Skeletal muscle satellite cell (primary cell): Measurements from ENCODE around the gene TIGD6.
A peak's percentile ranks its signal among the peaks of the same experiment; 100 is the strongest.

ENCODE experiments used
- H3K27me3 ChIP-seq: 2 replicates; pipeline ENCODE4 v1.7.0; 2013; ENCODE audit warnings: low read length; ENCODE audit not compliant: control insufficient read depth, insufficient read depth
- H3K36me3 ChIP-seq: 2 replicates; pipeline ENCODE4 v1.7.0; 2013; ENCODE audit warnings: mild to moderate bottlenecking, control low read depth, low read length; ENCODE audit not compliant: insufficient read depth
- H3K4me1 ChIP-seq: 2 replicates; pipeline ENCODE4 v1.7.0; 2013; ENCODE audit warnings: low read length; ENCODE audit not compliant: control insufficient read depth, insufficient read depth
- H3K4me2 ChIP-seq: 2 replicates; pipeline ENCODE4 v1.7.0; 2013; ENCODE audit warnings: mild to moderate bottlenecking, low read length
- H3K4me3 ChIP-seq: 2 replicates; pipeline ENCODE4 v1.7.0; 2013; ENCODE audit warnings: low read length
- H3K9ac ChIP-seq: 2 replicates; pipeline ENCODE4 v1.7.0; 2013; ENCODE audit warnings: mild to moderate bottlenecking, low read depth, low read length, moderate library complexity
- H3K9me3 ChIP-seq: replicated peaks from 2 replicates; pipeline ENCODE4 v1.7.0; 2013; ENCODE audit warnings: mild to moderate bottlenecking, control low read depth, low read length

Gene TIGD6

GRCh38 chr5:150015415-150015814 lies 15.0 kb upstream of the TIGD6 start:
- peaks cover 17% of the 10 kb centered on the region for H3K4me1 ChIP-seq
- H3K4me3 ChIP-seq, result no peak overlapping the region
- no peaks in the 10 kb centered on the region for H3K27me3 ChIP-seq
- no peak overlapping the region for H3K9ac ChIP-seq
- peaks cover 88% of the 10 kb centered on the region for H3K36me3 ChIP-seq
- no peak overlapping the region for H3K4me2 ChIP-seq
- H3K9me3 ChIP-seq, result peaks cover 13% of the 10 kb centered on the region

GRCh38 chr5:150014456-150014855 lies 14.0 kb upstream of the TIGD6 start:
- no peak overlapping the region for H3K9ac ChIP-seq
- H3K36me3 ChIP-seq, result peaks cover 88% of the 10 kb centered on the region
- no peaks in the 10 kb centered on the region for H3K27me3 ChIP-seq
- H3K4me2 ChIP-seq, result no peak overlapping the region
- peaks cover 13% of the 10 kb centered on the region for H3K9me3 ChIP-seq
- no peak overlapping the region for H3K4me3 ChIP-seq
- H3K4me1 ChIP-seq, result peaks cover 14% of the 10 kb centered on the region

GRCh38 chr5:150013931-150014330 lies 13.5 kb upstream of the TIGD6 start:
- Histone ChIP-seq H3K27me3 (no peaks in the 10 kb centered on the region), H3K4me3 (no peak overlapping the region), H3K36me3 (peaks cover 88% of the 10 kb centered on the region), H3K9me3 (peaks cover 13% of the 10 kb centered on the region), H3K4me2 (no peak overlapping the region), H3K4me1 (peaks cover 14% of the 10 kb centered on the region), H3K9ac (no peak overlapping the region)

- no peaks in the 10 kb centered on the region for H3K9me3 ChIP-seq
- no peak overlapping the region for H3K4me2 ChIP-seq
- no peaks in the 10 kb centered on the region for H3K4me1 ChIP-seq
- H3K9ac ChIP-seq, result no peak overlapping the region
- peaks cover 88% of the 10 kb centered on the region for H3K36me3 ChIP-seq
- no peak overlapping the region for H3K4me3 ChIP-seq
- H3K27me3 ChIP-seq, result no peaks in the 10 kb centered on the region
Measured at GRCh38 chr5:150009671-150010387, 9.4 kb upstream of the TIGD6 start.

DNA sequence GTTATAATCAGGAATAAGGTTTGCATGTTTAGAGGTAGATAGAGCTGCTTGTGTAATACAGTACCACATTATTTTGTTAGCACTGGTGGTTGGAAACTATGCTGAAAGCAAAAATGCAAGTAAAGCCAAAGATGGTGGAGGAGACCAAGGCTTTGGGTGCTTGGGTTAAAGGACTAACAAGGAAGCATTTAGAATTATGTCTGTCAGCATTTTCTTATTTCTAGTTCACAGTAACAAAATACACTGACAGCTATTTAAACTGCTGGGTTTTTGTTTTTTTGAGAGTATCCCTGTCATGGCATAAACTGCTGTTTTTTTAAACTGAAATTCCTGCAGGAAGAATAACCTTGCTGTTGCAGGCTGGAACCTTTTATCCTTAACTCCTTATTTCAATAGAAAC lies 6.6 kb upstream of the TIGD6 start:
- H3K4me2 ChIP-seq, result no peak overlapping the region
- no peaks in the 10 kb centered on the region for H3K9me3 ChIP-seq
- H3K4me3 ChIP-seq, result no peak overlapping the region
- no peaks in the 10 kb centered on the region for H3K27me3 ChIP-seq
- no peak overlapping the region for H3K9ac ChIP-seq
- peaks cover 12% of the 10 kb centered on the region for H3K4me1 ChIP-seq
- peaks cover 66% of the 10 kb centered on the region for H3K36me3 ChIP-seq

- no peaks in the 10 kb centered on the region for H3K9me3 ChIP-seq
- peaks cover 12% of the 10 kb centered on the region for H3K4me1 ChIP-seq
- no peaks in the 10 kb centered on the region for H3K27me3 ChIP-seq
- peaks cover 62% of the 10 kb centered on the region for H3K36me3 ChIP-seq
- no peak overlapping the region for H3K9ac ChIP-seq
- H3K4me3 ChIP-seq, result no peak overlapping the region
- no peak overlapping the region for H3K4me2 ChIP-seq
Measured at GRCh38 chr5:150006318-150006717, 5.9 kb upstream of the TIGD6 start.

- no peaks in the 10 kb centered on the region for H3K27me3 ChIP-seq
- H3K9me3 ChIP-seq, result no peaks in the 10 kb centered on the region
- peaks cover 20% of the 10 kb centered on the region for H3K36me3 ChIP-seq
- H3K9ac ChIP-seq, result peak overlapping the region; percentile 100
- peaks cover 22% of the 10 kb centered on the region for H3K4me1 ChIP-seq
- peak overlapping the region; percentile 80 for H3K4me3 ChIP-seq
- peak overlapping the region; percentile 80 for H3K4me2 ChIP-seq
Measured at GRCh38 chr5:150001660-150002486, 1.4 kb upstream of the TIGD6 start.

DNA sequence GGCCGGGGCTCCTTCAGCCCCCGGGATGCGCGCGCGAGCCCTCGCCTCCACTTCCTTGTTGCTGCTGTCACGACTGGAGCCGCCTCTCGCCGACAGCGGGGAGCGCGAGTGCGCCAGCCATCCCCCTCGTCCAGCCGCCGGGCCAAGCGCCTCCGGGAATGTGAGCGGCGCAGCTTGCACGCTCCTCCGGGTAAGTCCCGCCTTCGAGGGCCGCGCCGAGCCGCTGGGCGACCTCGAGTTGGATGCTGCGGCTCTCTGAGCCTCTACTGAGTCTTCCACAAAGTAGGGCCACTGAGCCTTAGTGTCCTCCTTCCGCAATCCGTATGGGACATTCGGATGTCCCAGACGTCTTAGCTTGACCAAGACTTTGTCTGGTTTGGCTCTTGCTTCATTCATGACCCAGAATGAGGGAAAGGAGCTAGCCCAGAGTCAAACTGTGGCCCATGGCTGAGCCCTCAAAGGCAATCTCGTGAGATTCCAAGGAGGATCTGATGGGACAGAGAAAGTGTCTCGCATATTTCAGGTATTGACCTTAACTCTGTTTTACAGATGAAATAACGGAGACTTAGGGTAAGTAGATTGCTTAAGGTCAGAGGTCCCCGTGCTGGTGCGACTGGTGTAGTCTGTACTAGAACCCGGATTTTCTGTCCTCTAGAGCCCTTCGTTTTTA lies 671 bp upstream of the TIGD6 start:
- Histone ChIP-seq H3K4me3 (peak overlapping the region; percentile 80), H3K4me2 (peak overlapping the region; percentile 80), H3K27me3 (no peaks in the 10 kb centered on the region), H3K36me3 (peaks cover 13% of the 10 kb centered on the region), H3K9me3 (no peaks in the 10 kb centered on the region), H3K4me1 (peaks cover 22% of the 10 kb centered on the region), H3K9ac (peak overlapping the region; percentile 100)

GRCh38 chr5:149999866-150000255 lies 593 bp downstream of the TIGD6 start:
- H3K36me3 ChIP-seq, result peaks cover 12% of the 10 kb centered on the region
- peak overlapping the region; percentile 80 for H3K4me3 ChIP-seq
- peak overlapping the region; percentile 100 for H3K9ac ChIP-seq
- peaks cover 22% of the 10 kb centered on the region for H3K4me1 ChIP-seq
- H3K27me3 ChIP-seq, result no peaks in the 10 kb centered on the region
- H3K4me2 ChIP-seq, result peak overlapping the region; percentile 80
- no peaks in the 10 kb centered on the region for H3K9me3 ChIP-seq

DNA sequence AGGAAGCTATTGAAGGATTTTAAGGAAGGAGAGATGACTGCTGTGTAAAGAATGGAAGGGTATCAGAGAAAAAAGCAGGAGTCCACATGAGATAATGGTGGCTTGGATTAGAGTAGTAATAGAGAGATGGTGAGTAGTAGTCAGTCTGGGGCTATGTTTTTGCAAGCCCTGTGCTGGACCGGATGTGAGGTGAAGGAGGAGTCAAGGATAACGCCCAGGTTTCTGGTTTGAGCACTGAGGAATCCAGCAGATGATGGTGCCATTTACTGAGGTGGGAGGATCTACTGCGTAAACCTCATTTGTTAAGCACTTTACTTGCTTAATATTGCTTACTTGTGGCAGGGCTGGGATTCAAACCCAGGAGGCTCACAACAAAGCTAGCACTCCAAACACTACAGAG lies 1.1 kb downstream of the TIGD6 start:
- peak overlapping the region; percentile 100 for H3K9ac ChIP-seq

GRCh38 chr5:149998281-149998680 lies 2.2 kb downstream of the TIGD6 start:
- peaks cover 9% of the 10 kb centered on the region for H3K36me3 ChIP-seq
- H3K9ac ChIP-seq, result no peak overlapping the region
- H3K4me3 ChIP-seq, result no peak overlapping the region
- no peaks in the 10 kb centered on the region for H3K9me3 ChIP-seq
- H3K27me3 ChIP-seq, result no peaks in the 10 kb centered on the region
- H3K4me2 ChIP-seq, result no peak overlapping the region
- peaks cover 22% of the 10 kb centered on the region for H3K4me1 ChIP-seq

More for the DNA sequence above, 1.1 kb downstream of the TIGD6 start:
- Histone ChIP-seq H3K4me3 (peak overlapping the region; percentile 80), H3K4me2 (peak overlapping the region; percentile 80), H3K27me3 (no peaks in the 10 kb centered on the region), H3K9me3 (no peaks in the 10 kb centered on the region), H3K4me1 (peaks cover 22% of the 10 kb centered on the region), H3K36me3 (peaks cover 9% of the 10 kb centered on the region)
